Measurements from ENCODE around the gene NEURL3.

Gene NEURL3

DNA sequence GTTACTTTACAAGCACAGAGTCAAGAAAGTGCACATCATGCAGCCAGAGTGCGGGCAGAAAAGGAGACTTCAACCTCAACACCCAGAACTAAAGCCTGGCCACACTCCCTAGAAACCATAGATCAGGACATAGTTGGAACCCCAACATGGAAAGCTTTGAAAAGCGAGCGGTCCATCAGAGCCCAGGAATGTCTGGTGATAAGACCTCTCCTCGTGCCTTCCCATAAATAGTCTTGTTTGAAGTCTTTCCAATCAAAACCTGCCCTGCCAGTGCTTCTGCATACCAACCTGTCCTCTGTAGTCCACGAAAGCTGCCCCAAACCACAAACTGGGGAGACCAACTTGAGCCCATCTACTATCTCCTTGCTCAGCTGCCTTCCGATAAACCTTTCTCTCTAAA is 55.5 kb downstream of the NEURL3 start:
- no peaks in the 10 kb centered on the region for H3K27me3 ChIP-seq
- TF ChIP-seq CTCF (IDR thresholded peaks at IDR 0.05) = no peak
- DNase-seq = no peak
- intact Hi-C loops (cut with DNase I; ENCODE audit: low total_unique reads) = no loop called here
- H3K4me1 ChIP-seq = no peaks in the 10 kb centered on the region
- H3K4me3 ChIP-seq = no peak overlapping the region
- H3K36me3 ChIP-seq = no peaks in the 10 kb centered on the region
- H3K9me3 ChIP-seq = no peaks in the 10 kb centered on the region
- H3K27ac ChIP-seq = no peak overlapping the region

DNA sequence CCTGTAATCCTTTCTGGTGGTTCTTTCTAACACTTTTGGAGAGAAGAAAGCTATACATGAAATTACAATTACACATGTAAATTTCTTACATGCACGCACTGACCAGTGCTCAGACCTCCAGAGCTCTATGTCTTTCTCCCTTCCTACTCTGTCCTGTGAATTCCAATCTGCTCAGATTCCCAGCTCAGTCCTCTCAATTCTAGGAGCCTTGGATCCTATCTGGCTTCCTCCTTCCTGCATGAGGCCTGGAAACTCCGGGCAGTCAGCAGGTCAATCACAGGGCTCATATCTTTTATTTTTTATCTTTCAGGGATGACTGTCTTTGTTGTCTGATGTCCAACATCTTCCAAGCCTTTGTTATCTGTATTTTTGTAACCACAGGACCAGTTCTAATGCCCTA is 56.0 kb downstream of the NEURL3 start:
- no peak overlapping the region for H3K4me3 ChIP-seq
- no peaks in the 10 kb centered on the region for H3K27me3 ChIP-seq
- no peak for TF ChIP-seq CTCF (IDR thresholded peaks at IDR 0.05)
- no peaks in the 10 kb centered on the region for H3K9me3 ChIP-seq
- no peaks in the 10 kb centered on the region for H3K4me1 ChIP-seq
- H3K27ac ChIP-seq = no peak overlapping the region
- H3K36me3 ChIP-seq = no peaks in the 10 kb centered on the region
- no peak for DNase-seq
- intact Hi-C loops (cut with DNase I; ENCODE audit: low total_unique reads) = no loop called here

DNA sequence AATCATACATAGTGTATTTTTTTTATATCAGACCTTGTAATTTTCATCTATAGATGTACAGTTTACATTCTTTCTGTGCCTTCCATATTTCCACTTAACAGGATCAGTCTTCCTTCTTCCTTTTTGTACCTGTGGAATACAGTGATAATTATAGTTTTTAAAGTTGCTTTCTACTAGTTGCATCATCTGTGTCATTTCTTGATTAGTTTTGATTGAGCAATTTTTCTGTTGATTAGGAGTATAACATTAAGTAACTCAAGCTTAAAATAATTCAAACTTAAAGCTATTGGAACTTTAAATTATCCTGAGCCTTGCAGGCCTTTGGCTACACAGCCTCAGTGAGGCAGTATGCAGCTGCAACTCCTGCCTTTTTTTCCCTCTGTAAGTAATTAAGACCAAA is 57.4 kb downstream of the NEURL3 start:
- DNase-seq = no peak
- Histone ChIP-seq H3K4me1 (no peaks in the 10 kb centered on the region), H3K9me3 (no peaks in the 10 kb centered on the region), H3K4me3 (no peak overlapping the region), H3K36me3 (no peaks in the 10 kb centered on the region), H3K27me3 (no peaks in the 10 kb centered on the region), H3K27ac (no peak overlapping the region)
- intact Hi-C loops (cut with DNase I; ENCODE audit: low total_unique reads) = no loop called here
- TF ChIP-seq CTCF (IDR thresholded peaks at IDR 0.05) = no peak

Measured in tibial artery (tissue), 4 donors.